Measurements from ENCODE around the gene DBP.
A peak's percentile ranks its signal among the peaks of the same experiment; 100 is the strongest.

DBP gene

GRCh38 chr19:48627201-48627864 lies 9.8 kb downstream of the DBP start:
- peak; percentile 37 for DNase-seq (ENCODE audit: low read depth)

GRCh38 chr19:48625891-48626327 lies 11.3 kb downstream of the DBP start:
- no peak for DNase-seq (ENCODE audit: low read depth)

GRCh38 chr19:48624791-48625723 lies 12.1 kb downstream of the DBP start:
- DNase-seq (ENCODE audit: low read depth), result no peak

GRCh38 chr19:48624067-48624594 lies 13.0 kb downstream of the DBP start:
- peak; percentile 97 for DNase-seq (ENCODE audit: low read depth)

- DNase-seq (ENCODE audit: low read depth), result no peak
Observed at GRCh38 chr19:48623556-48624066, 13.6 kb downstream of the DBP start.

- peak; percentile 49 for DNase-seq (ENCODE audit: low read depth)
Observed at GRCh38 chr19:48619692-48620585, 17.2 kb downstream of the DBP start.

GRCh38 chr19:48618916-48619691 lies 18.1 kb downstream of the DBP start, which contains the start of the genes RPL18 and SPHK2:
Gene RPL18 (minus strand): TSS chr19:48619178. CDS start chr19:48619143, 35 bp downstream.
Gene SPHK2 (plus strand): TSS chr19:48619506. CDS start chr19:48620515, 1,009 bp downstream.
- peak; percentile 98 for DNase-seq (ENCODE audit: low read depth)

GRCh38 chr19:48618278-48618915 lies 18.8 kb downstream of the DBP start:
- no peak for DNase-seq (ENCODE audit: low read depth)

- peak; percentile 31 for DNase-seq (ENCODE audit: low read depth)
Observed at GRCh38 chr19:48617146-48617937, 19.8 kb downstream of the DBP start.

- DNase-seq (ENCODE audit: low read depth), result no peak
Observed at GRCh38 chr19:48616491-48617056, 20.6 kb downstream of the DBP start.

- DNase-seq (ENCODE audit: low read depth), result no peak
Observed at GRCh38 chr19:48616041-48616436, 21.1 kb downstream of the DBP start.

- no peak for DNase-seq (ENCODE audit: low read depth)
Observed at GRCh38 chr19:48615231-48616040, 21.7 kb downstream of the DBP start.

- peak; percentile 54 for DNase-seq (ENCODE audit: low read depth)
Observed at GRCh38 chr19:48614436-48615230, 22.5 kb downstream of the DBP start, which contains the start of gene FAM83E. Gene FAM83E (minus strand): TSS chr19:48615076. CDS start chr19:48613372, 1,704 bp downstream.

GRCh38 chr19:48613852-48614435 lies 23.2 kb downstream of the DBP start:
- DNase-seq (ENCODE audit: low read depth), result peak; percentile 39

- no peak for DNase-seq (ENCODE audit: low read depth)
Observed at GRCh38 chr19:48613024-48613851, 23.9 kb downstream of the DBP start.

GRCh38 chr19:48611872-48612271 lies 25.3 kb downstream of the DBP start:
- DNase-seq (ENCODE audit: low read depth), result no peak

Measured in ELR (cell line).